Tibial artery (tissue), 4 donors: ENCODE data around the gene NR2C2AP.
A peak's percentile ranks its signal among the peaks of the same experiment; 100 is the strongest.
"Not testable (repeated sequence)": the region's sequence is repeated elsewhere in the genome, so short reads cannot be mapped to it uniquely, and the experiment has no call there.

ENCODE experiments used
- DNase-seq, 2 donors: peaks; one replicate each; pipeline ENCODE4 v3.0.0-alpha.2; 2019
- H3K27ac ChIP-seq, 2 donors: fragments of 200-600 bp; sonication (generic) in 1 of 2; 1 replicate in 1 of 2; 2 replicates in 1 of 2; pipeline ENCODE4 v1.5.1; 2018 to 2019; ENCODE audit warnings: mild to moderate bottlenecking in 1 of 2
- H3K27me3 ChIP-seq, 2 donors: fragments of 200-600 bp; sonication (generic) in 1 of 2; one replicate each; pipeline versions ENCODE4 v1.5.1 to v1.6.0; 2016 to 2019
- H3K36me3 ChIP-seq, 3 donors: fragments of 200-600 bp; sonication (generic) in 2 of 3; one replicate each; pipeline ENCODE4 v1.5.1; 2016 to 2019; ENCODE audit warnings: mild to moderate bottlenecking in 2 of 3
- H3K4me1 ChIP-seq, 4 donors: fragments of 200-600 bp; sonication (generic) in 2 of 4; 1 replicate in 3 of 4; 2 replicates in 1 of 4; pipeline ENCODE4 v1.5.1; 2016 to 2019
- H3K4me3 ChIP-seq, 2 donors: fragments of 200-600 bp; sonication (generic) in 1 of 2; 1 replicate in 1 of 2; 2 replicates in 1 of 2; pipeline ENCODE4 v1.5.1; 2018 to 2019; ENCODE audit warnings: mild to moderate bottlenecking in 2 of 2
- H3K9me3 ChIP-seq, 3 donors: fragments of 200-600 bp; sonication (generic) in 1 of 3; one replicate each; pipeline ENCODE4 v1.5.1; 2016 to 2019
- intact Hi-C: fragments of 100-400 bp; cut with DNase I; formaldehyde crosslinking; loops from one replicate; pipeline ENCODE4 v1.15.0; 2023; ENCODE audit warnings: low total_unique reads
- TF ChIP-seq, protein P1 (sequence below), 2 experiments: fragments of 200-600 bp in 1 of 2; fragments of 450-650 bp in 1 of 2; IDR thresholded peaks; one replicate each; pipeline ENCODE4 v1.5.1; 2017 to 2019; ENCODE audit warnings: antibody characterized with exemption in 2 of 2, mild to moderate bottlenecking in 1 of 2, moderate library complexity in 1 of 2

Gene NR2C2AP

DNA sequence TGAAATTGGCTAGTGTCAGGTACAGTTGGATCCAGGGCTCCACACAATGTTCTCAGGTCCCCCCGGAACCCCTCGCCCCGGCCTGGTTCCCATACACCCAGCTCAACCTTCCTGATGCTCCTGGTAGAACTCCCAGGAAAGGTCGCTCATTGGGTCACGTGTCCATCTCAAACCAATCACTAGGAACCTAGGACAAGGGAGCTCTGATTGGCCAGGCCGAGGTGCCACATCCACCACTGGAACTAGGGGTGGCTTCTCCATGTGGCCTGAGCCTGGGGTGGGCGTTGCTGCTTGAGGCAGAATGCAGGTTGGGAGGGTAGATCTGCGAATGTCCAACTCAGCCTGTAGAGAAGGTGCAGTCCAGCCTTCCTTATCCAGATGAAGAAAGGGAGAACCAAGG is 26.3 kb downstream of the NR2C2AP start:
- H3K36me3 ChIP-seq = peaks cover 22 to 75% (median 44%) of the 10 kb centered on the region in 3 donors
- no peak overlapping the region for H3K27ac ChIP-seq
- intact Hi-C loops = loop anchor here (5.0 kb wide), 1 partner anchor 125 kb away; no protein-coding TSS in a partner anchor
- TF ChIP-seq, protein P1, sequence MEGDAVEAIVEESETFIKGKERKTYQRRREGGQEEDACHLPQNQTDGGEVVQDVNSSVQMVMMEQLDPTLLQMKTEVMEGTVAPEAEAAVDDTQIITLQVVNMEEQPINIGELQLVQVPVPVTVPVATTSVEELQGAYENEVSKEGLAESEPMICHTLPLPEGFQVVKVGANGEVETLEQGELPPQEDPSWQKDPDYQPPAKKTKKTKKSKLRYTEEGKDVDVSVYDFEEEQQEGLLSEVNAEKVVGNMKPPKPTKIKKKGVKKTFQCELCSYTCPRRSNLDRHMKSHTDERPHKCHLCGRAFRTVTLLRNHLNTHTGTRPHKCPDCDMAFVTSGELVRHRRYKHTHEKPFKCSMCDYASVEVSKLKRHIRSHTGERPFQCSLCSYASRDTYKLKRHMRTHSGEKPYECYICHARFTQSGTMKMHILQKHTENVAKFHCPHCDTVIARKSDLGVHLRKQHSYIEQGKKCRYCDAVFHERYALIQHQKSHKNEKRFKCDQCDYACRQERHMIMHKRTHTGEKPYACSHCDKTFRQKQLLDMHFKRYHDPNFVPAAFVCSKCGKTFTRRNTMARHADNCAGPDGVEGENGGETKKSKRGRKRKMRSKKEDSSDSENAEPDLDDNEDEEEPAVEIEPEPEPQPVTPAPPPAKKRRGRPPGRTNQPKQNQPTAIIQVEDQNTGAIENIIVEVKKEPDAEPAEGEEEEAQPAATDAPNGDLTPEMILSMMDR (IDR thresholded peaks at IDR 0.05) = no peak
- H3K4me3 ChIP-seq = no peak overlapping the region
- H3K4me1 ChIP-seq = peaks cover 0 to 6% (median 0%) of the 10 kb centered on the region in 4 donors
- H3K9me3 ChIP-seq = no peaks in the 10 kb centered on the region
- peaks cover 0 to 4% of the 10 kb centered on the region in 2 donors for H3K27me3 ChIP-seq
- DNase-seq = no peak

DNA sequence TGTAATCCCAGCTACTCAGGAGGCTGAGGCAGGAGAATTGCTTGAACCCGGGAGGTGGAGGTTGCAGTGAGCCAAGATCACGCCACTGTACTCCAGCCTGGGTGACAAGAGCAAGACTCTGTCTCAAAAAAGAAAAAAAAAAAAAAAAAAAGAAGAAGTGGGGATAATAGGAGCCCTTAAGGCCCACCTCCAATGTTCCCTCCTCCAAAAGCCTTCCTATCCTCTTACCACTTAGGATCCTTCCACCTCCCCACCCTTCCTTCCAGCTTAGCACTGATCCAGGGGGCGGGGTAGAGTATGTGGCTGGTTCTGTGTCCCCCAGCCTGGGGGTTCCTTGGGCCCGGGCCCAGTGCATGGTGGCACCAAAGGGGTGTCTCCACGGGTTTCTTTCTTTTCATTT is 30.0 kb downstream of the NR2C2AP start:
- H3K9me3 ChIP-seq, H3K4me3 ChIP-seq, DNase-seq, intact Hi-C loops, H3K27ac ChIP-seq, H3K27me3 ChIP-seq: not testable (repeated sequence)
- peaks cover 0 to 18% (median 10%) of the 10 kb centered on the region in 4 donors for H3K4me1 ChIP-seq
- peaks cover 6 to 38% (median 21%) of the 10 kb centered on the region in 3 donors for H3K36me3 ChIP-seq

DNA sequence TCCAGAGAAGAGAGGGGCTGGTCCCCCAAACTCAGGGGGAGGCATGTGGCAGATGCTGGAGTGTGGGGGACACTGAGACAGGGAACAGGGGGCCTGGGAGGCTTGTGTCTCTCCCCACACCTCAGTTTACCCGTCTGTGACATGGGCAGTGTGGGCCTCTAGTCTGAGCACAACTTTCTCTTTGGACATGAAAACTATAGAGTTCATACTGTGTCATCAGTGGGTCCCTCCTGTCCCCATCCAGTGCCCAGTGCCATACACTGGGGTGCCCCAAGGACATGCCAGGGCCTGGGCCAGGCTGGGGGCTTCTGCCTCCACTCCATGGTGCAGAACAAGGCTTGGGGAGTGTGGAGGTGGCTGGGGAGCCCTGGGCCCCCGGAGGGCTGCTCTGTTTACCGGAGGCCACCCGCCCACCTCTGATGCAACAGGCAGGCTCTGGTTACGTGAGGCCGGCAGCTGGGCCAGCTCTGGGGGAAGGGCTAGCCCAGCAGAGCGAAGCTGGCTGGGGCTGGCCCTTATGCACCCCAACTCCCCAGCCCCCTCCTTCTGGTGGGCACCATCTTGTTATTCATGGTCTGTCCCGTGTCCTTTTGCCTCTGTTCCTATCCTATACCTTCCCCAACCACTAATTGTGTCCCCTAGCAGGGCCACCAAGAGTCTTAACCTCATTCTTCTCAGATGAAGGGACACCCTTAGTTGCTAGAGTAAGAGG is 31.2 kb downstream of the NR2C2AP start:
- Histone ChIP-seq H3K27ac (no peak overlapping the region), H3K36me3 (peaks cover 5 to 25% (median 15%) of the 10 kb centered on the region in 3 donors), H3K9me3 (no peaks in the 10 kb centered on the region), H3K27me3 (peaks cover 0 to 5% of the 10 kb centered on the region in 2 donors), H3K4me3 (no peak overlapping the region), H3K4me1 (peaks cover 0 to 18% (median 10%) of the 10 kb centered on the region in 4 donors)
- DNase-seq = no peak
- TF ChIP-seq, protein P1 (IDR thresholded peaks at IDR 0.05) = no peak
- intact Hi-C loops = no loop called here

DNA sequence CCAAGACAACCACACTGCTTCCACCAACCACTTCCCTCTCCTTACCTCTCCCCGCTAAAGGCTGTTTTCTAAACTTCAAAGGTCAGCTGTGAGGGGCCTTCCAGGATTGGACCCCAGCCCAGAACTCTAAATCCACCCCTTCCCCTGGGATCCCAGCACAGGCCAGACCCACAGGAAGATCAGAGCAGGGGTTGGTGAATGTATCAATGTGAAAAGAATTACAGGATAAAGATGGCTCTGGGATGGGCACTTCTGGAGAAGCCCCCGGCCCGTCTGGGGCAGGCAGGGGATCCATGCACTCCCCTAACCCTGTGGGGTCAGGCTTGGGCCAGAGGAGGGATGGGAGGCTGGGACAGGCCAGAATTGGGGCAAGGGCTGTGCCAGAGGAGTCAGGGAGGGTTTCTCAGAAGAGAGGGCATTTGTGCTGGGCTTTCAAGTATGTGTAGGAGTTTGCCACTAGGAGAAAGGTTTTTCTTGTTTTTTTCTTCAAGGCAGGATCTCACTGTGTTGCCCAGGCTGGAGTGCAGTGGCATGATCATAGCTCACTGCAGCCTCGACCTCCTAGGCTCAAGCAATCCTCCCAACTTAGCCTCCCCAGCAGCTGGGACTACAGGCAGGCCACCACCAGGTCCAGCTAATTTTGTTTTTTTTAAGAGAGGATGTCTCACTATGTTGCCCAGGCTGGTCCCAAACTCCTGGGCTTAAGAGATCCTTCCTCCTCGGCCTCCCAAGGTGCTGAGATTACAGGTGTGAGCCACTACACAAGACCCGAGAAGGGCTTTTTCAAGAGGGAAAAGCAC is 32.1 kb downstream of the NR2C2AP start:
- intact Hi-C loops = no loop called here
- Histone ChIP-seq H3K27me3 (peaks cover 0 to 5% of the 10 kb centered on the region in 2 donors), H3K4me3 (no peak overlapping the region), H3K27ac (no peak overlapping the region), H3K36me3 (peaks cover 3 to 16% (median 6%) of the 10 kb centered on the region in 3 donors), H3K4me1 (peaks cover 0 to 18% (median 10%) of the 10 kb centered on the region in 4 donors), H3K9me3 (no peaks in the 10 kb centered on the region)
- DNase-seq = no peak
- TF ChIP-seq, protein P1 (IDR thresholded peaks at IDR 0.05) = no peak

DNA sequence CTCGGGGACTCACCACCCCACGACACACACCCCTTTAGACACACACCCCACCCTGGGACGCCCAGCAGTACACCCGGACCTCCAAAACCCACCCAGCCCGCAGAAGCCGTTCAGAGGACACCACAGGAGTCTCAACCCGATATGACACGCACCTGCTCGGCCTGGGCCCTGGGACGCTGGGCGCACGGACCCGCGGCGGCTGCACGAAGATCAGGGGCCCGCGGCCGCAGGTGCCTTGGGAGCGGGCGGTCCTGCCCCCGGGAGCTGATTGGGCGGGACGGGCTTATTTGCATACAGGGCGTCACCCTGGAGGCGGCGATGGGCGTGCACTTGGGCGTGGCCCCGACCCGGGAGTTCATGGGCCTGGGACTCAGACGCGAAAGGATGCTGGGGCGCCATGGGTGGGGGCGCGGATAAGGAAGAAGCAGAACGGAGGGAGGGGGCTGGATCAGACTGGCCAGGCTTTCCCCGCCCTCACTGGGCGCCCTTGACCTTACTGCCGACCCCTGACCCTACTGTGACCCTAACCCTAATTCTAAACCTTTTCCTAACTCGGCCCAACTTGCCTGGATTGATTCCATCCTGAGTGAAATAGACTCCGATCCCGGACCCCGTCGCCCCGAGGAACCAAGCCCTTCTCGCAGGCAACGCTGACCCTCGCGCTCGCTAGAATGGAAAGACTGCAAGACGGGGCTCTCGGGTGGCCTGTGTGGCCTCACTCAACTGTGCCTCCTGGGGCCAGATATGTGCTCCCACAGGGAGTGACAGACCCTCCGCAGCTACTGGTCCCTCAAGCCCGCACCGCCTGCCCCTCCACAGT is 33.0 kb downstream of the NR2C2AP start, which contains the start of gene MEF2B:
MEF2B (minus strand) TSS at position 211 of the 820 bp plus-strand sequence. CDS start 19,528 bp downstream, outside the sequence.
- intact Hi-C loops = no loop called here
- DNase-seq = peak in 1 of 2 donors; percentile 47
- Histone ChIP-seq H3K36me3 (peaks cover 0 to 9% (median 0%) of the 10 kb centered on the region in 3 donors), H3K9me3 (no peaks in the 10 kb centered on the region), H3K27ac (no peak within 1 kb of the TSS), H3K27me3 (peaks cover 0 to 5% of the 10 kb centered on the region in 2 donors), H3K4me3 (peak within 1 kb of the TSS in 1 of 2 donors; percentile 32), H3K4me1 (peaks cover 0 to 16% (median 10%) of the 10 kb centered on the region in 4 donors)
- TF ChIP-seq, protein P1 (IDR thresholded peaks at IDR 0.05) = no peak
